GM18867 (cell line): ENCODE results near the gene STT3B.

ENCODE experiments used
- ATAC-seq: cut with Tn5 transposase; IDR thresholded peaks from one replicate; pipeline ENCODE4 v1.9.1; 2021; ENCODE audit warnings: mild to moderate bottlenecking, moderate library complexity; ENCODE audit not compliant: unreplicated experiment

Gene STT3B

DNA sequence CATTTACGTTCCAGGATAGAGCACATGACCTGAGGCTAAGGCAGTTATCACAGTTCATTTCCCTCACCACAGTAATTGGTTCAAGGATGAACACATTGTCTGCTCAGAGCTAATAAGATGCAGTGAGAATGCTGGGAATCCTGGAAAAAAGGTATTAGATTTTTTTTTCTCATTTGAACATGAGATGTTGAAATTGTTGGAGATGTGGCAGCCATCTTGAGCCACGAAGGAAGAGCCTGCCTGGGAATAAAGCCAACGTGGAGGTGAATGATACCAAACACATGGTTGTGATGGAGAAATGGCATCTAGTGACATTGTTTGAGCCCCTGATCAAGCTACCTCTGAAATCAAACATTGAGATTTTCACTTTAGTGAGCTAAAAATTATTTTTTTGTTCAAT is 16.0 kb upstream of the STT3B start:
- ATAC-seq: no peak

DNA sequence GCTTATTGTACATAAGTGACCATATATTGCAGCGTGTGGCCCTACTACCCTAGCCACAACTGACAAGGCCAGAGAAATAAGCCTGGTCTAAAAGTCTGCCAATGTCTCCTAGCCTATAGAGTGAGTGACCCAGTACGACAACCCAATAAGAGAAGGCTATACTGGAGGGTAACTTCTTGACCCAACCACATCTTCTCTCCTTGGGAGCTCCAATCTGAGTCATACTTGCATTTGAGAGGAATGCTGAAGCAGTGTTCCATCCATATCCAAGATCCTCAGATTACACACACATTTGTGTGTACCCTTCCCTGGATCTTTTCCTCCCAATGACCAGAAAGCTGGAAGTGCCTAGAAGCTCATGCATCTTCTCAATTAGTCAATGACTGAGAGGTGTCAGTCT is 11.3 kb upstream of the STT3B start:
- no peak for ATAC-seq

DNA sequence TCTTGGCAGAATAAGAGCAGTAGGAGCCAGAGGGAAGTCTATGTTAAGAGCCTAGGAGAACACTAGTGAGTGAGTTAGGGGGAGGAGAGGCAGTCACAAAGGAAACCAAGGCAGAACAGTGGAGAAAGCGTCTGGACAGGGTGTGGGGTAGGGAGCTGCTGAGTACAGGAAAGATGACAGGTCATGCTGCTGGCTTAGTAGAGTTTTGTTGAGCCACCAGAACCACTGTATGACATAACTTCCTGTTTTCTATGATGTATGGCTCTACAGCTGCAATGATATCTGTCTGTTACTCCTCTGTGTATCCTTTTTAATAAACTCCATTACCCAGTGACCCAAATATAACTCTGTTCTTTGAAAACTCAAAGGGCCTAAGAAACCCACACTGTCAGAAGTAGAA is 10.6 kb upstream of the STT3B start:
- peak; percentile 74 for ATAC-seq

DNA sequence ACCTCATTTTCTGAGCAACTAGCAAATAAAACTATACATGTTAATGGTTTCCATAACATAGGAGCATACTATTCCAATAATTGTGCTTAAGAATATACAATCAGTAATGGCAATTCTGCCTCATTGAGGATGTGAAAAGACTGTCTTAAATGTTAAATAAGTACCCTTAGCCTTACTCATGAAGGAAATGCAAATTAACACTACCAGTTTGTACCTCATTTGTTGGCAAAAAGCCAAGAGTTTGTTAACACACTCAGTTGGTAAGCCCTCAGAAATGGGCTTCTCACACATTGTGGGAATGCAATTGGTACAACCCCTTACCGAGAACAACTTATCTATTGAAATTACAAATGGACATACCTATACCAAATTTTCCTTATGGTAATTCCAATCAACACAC is 9.2 kb upstream of the STT3B start:
- ATAC-seq: no peak

DNA sequence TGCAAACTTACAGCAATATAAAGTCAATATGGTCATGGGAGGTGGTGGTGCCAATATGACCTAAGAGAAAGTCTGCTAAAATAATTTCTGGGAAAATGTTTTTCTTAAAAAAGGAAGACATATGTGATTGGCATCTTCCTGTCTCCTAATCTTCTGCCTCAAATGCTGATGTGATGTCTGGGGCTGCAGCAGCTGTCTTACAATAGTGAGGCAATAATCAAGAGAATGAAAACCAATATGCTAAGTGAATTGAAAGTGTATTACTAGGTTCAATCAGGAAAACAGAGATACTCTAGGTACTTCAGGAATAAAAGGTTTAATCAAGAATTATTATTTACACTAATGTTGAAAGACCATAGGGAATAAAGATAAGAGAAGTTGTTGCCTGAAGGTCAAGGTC is 7.2 kb upstream of the STT3B start:
- no peak for ATAC-seq

DNA sequence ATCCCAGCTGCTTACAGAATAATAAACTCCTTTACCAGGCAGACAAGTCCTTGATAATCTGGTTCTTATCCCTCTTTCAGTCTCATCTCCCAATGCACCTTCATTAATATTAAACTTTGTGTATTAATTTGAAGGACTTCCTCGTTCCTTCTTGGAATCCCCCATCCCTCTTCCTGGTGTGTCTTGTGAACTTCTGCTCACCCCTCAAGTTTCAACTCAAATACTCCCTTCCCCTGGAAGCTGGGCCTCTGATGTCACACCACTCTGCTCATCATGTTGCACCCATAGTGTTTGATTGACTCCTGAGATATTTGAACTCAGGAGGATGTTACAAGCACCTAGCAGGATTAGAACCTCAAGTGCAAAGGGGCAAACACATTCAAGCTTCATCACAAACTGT is 3.3 kb upstream of the STT3B start:
- no peak for ATAC-seq

DNA sequence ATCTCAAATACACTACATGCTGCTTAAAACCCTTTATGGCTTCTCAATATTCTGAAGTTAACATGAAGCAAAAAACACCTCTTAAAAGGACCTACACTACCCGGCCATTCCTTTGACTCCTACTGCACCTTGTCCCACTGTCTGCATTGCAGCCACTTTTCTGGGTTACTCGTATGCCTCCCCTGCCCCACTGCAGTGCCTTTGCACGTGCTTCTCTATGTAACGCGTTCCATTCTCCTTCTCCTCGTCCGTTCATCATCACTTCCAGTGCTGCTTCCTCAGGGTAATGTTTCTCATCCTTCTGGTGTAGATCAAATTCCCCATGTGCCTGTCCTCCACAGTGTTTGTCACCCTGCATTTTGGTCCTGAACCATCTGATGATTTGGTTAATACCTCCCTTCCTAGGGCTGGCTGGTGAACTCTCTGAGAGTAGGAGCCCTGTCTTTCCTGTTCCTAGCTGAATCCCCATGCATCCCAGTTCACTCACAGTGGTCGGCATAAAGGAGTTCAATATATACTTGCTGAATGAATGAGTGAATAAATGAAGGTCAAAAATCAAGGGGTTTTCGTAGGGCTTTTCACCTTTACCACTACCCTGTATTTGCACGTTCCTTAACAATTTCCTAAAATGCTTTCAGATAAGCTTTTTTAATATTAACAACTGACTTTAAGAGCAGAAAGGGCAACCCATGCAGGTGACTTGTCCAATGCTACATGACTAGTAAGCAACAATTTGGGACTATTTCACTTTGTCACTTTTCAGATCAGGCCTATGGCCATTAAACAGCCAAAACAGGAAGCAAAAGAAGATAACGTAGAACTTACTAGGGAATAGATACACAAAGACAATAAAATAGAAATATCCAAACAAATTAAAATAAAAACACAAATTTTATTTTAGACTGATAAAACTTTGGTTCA is 2.4 kb upstream of the STT3B start:
- ATAC-seq: no peak

DNA sequence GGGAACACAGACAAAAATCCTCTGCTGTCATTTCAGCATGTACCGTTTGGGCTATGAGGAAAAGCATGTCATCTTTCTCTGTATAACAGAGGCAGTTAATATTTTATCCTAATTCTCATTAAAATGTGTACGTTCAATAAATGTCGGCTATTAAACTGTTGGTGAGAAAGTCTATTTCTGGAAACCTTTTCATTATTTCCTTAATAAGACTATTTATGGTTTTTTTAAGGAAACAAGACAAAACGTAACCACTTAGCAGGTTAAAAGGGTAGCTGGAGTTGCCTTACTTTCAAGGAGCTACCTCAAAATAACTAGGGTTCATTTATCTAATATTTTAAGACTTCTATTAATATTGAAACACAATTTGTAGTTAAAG is 1.8 kb upstream of the STT3B start:
- ATAC-seq: no peak

DNA sequence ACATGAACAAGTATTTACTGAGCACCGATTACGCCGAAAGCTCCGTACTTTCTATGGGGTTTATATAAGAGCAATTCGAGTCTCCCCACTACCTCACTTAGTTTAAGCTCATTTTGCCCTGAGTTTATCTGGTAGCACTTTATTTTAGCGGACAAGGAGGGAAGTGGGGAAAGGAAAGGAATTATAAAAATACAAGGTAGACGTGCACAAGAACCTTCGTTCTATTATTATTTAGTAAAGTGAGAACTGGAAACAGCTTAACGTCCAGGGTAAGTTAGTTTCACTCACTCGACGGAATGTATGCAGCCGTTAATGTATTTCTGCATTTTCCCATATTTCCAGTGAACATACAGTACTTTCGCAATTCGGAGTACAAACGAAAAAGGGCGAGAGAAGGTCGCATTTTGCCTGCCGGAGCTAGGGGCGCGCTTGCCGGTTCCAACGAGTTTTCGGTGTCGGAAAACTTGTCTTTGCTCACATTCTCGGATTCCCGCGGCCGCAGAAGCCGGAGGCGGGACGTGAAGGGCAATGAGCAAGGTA is 1.2 kb upstream of the STT3B start:
- ATAC-seq: no peak

DNA sequence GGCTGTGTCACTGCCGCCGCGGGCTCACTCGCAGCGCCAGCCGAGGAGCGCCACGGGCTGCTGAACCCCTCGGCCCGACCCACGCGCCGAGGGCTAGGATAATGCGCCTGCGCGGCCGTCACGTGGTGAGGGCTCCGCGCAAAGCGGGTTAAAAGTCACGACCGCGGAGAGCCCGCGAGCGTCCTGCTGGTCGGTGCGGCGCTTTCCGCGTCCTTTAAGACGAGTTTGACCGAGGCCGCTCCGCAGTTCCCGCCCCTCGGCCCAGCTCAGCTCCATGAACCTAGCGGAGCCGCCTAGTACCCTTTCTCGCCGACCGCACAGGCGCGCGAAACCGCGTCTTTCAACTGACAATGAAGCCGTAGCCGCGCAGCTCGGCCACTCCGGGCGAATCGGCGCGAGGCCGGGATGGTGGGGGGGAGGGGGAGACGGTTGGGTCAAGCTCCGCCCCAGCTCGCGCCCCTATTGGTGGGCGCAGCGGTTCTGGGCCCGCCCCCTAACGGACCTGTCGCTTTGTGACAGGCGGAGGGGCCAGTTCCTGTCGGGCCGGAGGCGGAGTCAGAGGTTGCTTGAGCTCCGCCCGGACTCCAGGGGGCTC is 636 bp upstream of the STT3B start:
- ATAC-seq: peak; percentile 85

DNA sequence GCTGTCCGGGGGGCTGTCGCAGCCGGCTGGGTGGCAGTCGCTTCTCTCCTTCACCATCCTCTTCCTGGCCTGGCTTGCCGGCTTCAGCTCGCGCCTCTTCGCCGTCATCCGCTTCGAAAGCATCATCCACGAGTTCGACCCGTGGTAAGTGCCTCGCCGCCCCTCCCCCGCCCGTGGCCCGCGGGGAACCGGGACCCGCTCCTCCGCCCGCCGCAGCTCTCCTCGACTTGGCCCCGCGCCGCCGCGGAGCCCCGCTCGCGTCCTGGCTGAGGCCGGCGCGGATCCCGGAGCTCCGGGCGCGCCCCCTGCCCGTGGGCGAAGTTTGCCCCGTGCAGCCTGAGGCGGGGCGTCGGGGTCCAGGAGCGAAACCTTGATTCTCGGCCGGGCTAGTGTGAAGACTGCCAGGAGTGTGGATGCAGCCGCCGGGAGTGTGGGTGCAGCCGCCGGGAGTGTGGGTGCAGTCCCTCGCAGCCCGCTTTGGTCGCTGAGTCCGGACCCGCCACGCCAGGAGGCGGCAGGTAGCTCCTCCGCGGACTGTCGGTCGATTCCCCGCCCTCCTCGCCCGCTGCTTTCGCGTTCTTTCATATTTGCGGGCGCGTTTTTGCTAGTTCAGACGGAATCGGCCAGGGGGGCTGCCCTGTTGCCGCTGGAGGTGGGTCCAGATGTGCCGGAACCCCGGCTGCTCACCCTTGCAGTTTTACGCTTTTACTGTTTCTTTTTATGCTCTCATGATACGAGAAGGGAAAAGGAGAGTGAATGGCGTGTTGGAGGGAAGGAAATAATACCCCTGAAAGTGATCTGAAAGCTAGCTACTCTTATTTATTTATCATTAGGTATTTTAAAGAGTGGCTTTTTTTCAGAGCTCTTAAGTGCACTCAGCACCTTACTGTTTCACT is 692 bp downstream of the STT3B start:
- peak; percentile 3 for ATAC-seq

DNA sequence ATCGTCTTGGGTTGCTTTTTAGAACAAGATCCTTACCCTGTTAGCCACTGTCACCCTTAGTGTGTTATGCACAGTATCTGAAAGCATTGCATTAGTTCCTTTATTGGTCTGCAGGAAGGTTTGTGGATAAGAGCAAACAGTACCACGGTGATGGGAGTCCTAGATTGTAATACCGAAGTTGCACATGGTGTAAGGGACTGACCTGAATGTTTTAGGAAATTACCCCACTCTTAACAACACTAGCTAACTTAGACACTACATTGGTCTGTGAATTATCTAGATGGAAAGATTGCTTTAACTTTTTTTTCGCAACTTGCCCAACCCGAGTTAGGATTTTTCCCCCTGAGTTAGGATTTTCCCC is 1.3 kb downstream of the STT3B start:
- ATAC-seq: no peak

DNA sequence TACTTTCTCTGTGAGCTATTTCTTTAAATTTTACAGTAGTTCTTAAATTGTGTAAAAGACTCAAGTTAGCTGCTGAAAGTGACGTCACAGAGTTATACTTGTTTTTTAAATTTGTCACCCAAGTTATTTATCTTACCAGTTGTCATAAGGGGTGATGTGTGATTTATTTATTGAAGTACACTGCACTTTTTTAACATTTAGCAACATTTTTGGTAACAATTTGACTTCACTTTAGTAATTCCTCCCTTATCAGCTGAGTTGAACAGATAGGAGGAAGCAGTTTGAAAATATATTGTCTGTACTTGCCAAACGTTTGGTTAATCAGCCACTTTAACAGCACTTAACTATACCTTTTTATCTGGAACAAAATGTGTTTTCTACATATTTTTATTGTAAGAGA is 3.8 kb downstream of the STT3B start:
- no peak for ATAC-seq

DNA sequence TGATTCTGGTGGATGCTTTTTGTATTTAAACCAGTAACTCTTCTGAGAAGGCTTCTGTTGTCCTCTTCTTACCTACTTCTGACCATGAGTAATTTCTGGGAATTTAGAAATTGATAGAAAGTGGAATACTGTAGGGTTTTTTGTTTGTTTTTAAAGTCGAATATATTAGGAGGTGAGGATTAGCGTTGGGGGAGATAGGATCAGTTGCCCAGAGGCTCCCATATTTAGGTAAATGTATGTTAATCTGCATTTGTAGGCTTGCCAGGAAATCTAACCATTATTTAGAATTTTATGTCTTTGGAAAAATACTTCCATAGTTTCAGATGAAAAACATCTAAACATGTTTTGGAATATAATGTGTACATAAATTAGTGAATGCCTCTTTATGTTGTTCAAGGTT is 6.1 kb downstream of the STT3B start:
- ATAC-seq: no peak

DNA sequence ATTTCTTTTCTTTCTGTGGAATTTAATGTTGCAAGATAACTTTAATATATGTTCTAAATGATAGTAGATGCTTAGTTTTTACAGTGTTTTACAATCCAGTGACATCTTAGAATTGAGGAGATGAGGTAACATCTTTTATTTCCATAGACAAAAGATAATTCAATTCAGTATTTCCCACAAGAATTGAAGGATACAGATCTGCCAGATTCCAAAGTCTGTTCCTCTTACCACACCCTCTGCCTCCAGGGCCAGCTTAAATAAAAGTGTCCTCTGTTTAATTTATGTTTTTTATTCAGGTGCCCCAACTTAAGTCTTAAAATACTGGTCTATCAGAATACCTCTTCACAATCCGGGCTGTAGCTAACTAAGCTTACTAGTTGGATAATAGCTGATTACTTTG is 6.5 kb downstream of the STT3B start:
- ATAC-seq: no peak

DNA sequence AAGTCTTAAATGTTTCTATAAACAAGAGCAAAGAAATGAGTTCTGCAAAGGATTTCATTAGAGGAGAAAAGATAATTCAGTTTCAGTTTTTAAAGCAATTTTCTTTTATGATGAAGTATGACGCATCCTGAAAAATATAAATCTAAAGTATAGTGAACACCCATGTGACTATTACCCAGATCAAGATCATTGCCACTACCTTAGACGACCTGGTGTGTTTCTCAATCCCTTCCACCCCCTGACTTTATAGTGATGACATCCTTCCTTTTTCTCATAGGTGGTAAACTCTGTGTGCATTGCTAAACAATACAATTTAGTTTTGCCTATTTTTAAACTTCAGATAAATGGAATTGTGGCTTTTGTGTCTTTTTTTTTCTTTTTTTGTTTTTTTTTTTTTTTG is 8.4 kb downstream of the STT3B start:
- ATAC-seq: no peak

DNA sequence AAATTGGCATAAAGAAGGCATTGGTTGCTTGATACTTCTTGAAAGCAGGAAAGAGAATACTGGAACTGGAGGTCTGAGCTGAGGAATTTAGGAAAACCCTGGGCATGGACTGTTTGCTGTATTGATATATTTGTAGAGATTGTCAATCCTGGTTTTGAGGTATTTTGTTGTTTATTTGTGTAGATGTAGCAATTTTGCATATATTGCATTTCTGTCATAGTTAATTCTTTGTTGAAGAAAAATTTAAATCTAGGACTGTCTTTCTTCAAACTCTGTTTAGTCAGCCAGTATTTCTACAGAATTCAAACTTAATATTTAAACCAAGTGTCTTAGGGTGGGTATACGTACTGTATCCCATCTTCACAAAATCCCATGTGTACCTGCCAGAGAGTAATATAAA is 9.5 kb downstream of the STT3B start:
- no peak for ATAC-seq

DNA sequence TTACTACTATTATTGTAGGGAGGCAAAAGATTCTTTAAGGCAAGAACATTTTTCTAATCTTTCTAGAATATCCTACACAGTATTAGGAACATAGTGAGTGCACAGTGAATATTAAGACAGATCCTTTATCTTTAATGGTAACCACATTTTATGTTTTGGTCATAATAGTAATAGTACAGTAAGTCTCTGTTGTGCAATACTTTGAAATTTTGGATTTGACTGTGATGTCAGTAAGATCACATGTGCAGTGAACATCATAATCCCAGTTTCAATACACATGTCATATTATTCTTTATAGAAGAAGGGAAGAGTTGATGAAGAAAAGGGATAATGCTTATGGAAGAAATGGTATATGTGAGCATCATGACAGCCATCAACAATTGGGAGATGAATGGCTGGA is 10.7 kb downstream of the STT3B start:
- no peak for ATAC-seq

DNA sequence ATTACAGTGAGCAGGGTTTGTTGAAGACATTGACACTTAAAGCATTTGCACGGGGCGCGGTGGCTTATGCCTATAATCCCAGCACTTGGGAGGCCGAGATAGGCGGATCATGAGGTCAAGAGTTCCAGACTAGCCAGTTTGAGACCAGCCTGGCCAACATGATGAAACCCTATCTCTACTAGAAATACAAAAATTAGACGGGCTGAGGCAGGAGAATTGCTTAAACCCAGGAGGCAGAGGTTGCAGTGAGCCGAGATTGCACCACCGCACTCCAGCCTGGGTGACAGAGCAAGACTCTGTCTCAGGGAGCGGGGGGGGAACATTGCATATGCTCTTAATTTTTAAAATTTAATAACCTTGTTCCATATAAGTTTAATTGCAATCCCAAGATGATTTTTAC is 11.9 kb downstream of the STT3B start:
- no peak for ATAC-seq

DNA sequence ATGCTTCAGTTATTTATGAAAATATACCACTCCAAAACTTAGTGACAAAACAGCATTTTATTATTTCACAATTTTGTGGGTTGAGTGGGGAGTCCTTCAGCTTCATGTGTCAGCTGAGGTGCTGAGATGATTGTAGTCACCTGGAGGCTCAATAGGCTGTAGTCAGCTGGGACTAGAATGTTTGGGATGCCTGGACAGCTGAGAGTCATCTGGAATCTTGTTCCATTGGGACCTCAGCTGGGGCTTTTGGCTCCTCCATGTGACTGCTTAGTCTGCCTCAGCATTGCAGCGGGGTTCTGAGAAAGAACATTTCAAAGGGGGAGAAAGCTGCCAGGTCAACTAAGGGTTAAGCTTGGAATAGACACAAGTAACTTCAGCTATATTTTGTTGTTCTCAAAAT is 13.4 kb downstream of the STT3B start:
- ATAC-seq: no peak

DNA sequence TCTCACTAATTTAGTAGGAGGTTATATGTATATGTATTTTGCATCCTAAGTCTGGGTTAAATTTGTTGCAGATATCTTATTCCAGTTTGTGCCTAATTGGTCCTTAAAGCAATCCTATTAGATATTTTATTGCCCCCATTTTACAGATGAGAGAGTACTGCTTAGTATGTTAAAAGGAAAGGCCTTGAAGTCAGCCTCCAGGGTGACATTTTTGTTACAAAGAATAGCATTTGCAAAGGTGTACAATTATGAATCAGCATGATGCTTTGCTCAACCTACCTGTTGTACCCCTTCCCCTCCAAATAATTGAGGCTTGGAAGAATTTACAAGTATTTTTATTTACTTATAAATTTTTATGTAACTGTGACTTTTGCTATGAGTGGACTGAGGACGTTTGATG is 14.0 kb downstream of the STT3B start:
- no peak for ATAC-seq
